ACHN (cell line): ENCODE measurements around the gene CDADC1.
A peak's percentile ranks its signal among the peaks of the same experiment; 100 is the strongest.

Experiments used
- DNase-seq: peaks from one replicate; pipeline ENCODE4 v3.0.0-alpha.2; 2015
- in situ Hi-C: cut with HindIII; loops from 2 replicates; pipeline ENCODE4 v1.10.0; 2017; ENCODE audit warnings: low sequenced_read_pairs, low pct_ligation_motif_present, low pct_unique_long_range_greater_than_20kb

CDADC1 gene

GRCh38 chr13:49226613-49227012 is 21.1 kb upstream of the CDADC1 start:
- DNase-seq, result no peak
- in situ Hi-C loops, result no loop called here

- no peak for DNase-seq
- in situ Hi-C loops, result no loop called here
Observed at GRCh38 chr13:49234741-49235140, 13.0 kb upstream of the CDADC1 start.

DNA sequence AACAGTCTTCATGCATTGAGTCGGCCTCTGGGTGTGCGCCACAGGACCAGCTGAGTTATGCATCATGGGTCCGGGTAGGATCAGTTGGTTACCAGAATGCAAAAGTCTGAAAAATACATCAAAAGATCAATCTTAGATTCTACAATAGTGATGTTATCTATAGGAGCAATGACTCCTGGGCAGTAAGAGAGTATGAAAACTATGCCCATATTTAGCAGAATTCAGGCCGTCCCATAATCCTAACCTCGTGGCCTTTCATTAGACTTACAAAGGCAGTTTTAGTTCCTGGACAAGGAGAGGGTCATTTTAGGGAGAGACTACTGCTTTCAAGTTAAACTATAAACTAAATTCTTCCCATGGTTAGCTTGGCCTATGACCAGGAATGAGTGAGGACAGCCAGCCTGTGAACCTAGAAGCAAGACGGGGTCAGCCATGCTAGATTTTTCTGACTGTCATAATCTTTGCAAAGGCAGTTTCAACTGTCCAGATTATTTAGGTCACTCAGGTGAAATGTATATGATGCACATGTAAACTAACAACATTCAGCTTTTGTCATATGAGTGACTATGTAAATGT is 11.8 kb upstream of the CDADC1 start:
- no peak for DNase-seq
- in situ Hi-C loops, result no loop called here

DNA sequence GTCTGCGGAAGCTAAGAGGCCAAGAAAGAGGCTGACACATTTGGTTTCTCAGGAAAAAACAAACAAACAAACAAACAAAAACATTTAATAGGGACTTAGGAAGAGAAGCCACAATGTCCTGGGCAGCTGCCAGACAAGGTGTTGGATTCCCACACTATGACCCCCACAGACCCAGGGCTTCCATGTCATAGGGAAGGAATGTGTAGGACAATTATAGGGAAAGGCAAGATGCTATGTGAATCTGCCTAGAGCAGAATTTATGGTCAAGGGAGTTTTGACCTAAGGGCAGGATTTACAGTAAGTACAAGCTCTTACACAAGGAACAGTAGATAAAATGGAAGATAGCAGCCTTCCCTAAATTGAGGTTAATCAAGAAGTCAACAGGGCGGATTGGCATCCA is 9.1 kb upstream of the CDADC1 start:
- in situ Hi-C loops, result no loop called here
- no peak for DNase-seq

DNA sequence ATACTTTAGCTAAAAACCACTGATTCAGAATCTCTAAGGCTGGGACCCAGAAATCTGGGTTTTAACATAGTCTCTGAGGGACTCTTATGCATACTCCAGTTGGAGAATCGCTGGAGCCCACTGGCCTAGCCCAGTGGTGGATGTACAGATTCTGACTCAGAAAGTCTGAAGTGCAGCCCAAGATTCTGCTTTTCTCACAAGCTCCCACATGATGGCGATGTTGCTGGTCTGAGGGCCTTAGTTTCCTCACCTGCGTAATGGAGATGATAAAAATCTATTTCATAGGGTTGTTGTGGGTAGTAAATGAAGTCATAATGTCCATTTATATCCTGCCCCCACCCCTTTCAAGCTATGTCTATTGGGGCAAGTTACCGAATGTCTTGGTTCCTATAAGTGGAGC is 7.7 kb upstream of the CDADC1 start:
- in situ Hi-C loops, result no loop called here
- DNase-seq, result peak; percentile 52

DNA sequence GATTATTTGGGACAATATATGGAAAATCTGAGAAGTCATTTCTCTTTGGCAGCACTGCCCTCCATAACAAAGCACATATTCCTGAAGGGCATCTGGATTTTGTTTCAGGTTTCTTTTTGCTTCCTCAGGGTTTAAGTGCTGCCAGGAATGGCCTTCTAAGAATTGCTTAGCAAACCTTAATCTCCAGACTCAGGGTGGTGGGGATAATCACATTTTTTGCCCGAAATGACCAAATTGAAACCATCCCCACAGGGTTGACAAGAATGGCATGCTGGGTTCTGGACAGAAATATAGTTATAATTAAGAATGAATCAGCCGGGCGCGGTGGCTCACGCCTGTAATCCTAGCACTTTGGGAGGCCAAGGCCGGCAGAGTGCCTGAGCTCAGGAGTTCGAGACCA is 6.4 kb upstream of the CDADC1 start:
- DNase-seq, result no peak
- in situ Hi-C loops, result no loop called here

DNA sequence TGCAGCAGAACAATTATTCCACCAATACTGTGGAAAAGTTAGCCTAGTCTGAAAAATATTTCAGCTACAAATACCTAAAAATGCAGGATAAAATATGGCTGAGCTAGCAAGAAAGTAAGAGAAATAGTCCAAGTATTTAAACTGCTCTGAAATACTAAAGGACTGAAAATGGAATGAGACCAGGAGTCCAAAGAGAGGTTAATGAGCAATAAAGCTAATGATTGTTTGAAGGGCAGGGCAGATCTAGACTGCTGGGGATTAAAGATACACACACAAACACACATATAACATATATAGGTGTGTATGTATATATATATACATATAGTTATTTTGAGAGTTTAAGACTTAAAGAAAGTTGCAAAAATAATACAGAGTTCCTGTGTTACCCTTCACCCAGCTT is 2.6 kb upstream of the CDADC1 start:
- DNase-seq, result no peak
- in situ Hi-C loops, result no loop called here

DNA sequence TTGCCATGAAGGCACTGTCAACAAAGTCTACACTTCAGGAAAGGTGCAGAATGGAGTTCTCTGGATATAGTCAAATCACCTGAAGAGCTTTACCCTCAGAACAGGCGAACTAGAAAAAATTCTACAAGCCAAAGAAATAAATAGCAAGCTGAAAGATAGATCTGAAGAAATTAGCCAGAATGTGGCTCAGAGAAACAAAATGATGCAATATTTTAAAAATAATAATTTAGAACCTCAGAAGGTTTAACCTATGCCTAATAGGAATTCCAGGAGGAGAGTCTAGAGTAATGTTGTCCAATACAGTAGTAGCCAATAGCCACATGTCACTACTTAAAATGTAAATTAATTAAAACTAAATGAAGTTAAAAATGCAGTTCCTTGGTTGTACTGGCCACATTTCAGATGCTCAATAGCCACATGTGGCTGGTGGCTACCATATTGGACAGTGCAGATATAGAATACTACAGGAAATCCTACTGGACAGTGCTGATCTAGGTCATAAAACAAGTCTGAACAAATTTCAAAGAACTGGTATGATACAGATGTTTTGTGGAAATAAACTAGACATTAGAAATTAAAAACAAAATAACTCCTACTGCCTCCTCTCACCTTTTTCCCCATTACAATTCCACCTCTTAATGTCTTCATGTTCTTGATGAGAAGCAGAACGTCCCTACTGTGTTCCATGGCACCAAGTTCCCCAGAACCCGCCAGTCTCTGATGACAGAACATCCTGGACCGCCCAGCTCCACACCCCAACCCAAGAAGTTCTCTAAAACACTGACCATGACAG is 679 bp upstream of the CDADC1 start:
- no peak for DNase-seq

DNA sequence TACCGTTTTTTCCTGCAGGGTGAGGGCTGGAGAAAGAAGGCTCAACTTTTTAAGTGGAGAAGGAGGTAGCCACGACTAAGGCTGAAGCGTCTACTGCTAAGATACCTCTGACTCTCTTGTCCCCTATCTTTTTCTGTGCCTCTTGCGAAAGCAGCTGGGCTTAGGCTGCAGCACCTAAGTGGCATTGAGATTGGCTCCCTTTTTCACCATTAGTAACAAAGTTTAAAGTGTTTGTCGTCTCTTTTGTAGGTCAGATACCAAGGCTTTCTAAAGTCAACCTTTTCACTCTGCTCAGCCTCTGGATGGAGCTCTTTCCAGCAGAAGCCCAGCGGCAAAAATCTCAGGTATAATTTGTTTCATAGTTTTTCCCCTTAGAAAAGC is 887 bp downstream of the CDADC1 start:
- DNase-seq, result peak; percentile 5
- in situ Hi-C loops, result no loop called here

More for the DNA sequence above, 679 bp upstream of the CDADC1 start:
- in situ Hi-C loops, result no loop called here

GRCh38 chr13:49251326-49251725 is 3.6 kb downstream of the CDADC1 start:
- in situ Hi-C loops, result no loop called here
- no peak for DNase-seq

DNA sequence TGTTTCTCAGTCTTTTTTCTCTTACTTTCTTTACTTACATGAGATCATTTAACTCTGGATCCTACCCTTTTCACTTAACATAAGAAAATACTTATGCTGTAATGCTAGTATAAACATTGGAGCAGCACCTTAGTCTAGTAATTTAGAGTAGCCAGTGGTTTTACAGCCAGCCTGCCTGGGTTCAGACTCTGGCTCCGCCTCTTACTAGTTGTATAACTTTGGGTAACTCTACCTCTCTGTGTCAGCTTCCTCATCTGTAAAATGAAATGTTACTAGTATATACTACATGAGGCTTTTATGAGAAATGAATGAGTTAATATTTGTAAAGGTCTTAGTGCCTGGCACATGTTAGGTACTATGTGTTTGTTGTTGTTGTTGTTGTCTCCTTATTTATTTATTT is 5.6 kb downstream of the CDADC1 start:
- DNase-seq, result no peak
- in situ Hi-C loops, result no loop called here

DNA sequence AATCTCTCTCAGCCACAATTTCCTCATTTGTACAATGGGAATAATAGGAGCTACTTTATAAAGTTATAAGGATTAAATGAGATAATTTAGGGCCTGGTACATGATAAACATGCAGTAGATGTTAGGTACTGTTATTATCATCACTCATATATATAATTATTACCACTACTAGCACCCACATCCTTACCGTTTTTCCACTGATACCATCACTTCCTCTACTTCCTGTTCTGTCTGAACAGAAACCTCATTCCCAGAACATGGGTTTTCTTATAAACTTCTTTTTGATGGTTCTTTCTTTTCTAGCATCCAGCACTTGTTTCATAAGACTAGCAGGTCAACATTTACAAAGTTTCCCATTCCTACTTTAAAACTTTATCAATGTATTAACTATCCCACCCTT is 6.3 kb downstream of the CDADC1 start:
- no peak for DNase-seq
- in situ Hi-C loops, result no loop called here

- DNase-seq, result no peak
- in situ Hi-C loops, result no loop called here
Observed at GRCh38 chr13:49256841-49257240, 9.1 kb downstream of the CDADC1 start.

DNA sequence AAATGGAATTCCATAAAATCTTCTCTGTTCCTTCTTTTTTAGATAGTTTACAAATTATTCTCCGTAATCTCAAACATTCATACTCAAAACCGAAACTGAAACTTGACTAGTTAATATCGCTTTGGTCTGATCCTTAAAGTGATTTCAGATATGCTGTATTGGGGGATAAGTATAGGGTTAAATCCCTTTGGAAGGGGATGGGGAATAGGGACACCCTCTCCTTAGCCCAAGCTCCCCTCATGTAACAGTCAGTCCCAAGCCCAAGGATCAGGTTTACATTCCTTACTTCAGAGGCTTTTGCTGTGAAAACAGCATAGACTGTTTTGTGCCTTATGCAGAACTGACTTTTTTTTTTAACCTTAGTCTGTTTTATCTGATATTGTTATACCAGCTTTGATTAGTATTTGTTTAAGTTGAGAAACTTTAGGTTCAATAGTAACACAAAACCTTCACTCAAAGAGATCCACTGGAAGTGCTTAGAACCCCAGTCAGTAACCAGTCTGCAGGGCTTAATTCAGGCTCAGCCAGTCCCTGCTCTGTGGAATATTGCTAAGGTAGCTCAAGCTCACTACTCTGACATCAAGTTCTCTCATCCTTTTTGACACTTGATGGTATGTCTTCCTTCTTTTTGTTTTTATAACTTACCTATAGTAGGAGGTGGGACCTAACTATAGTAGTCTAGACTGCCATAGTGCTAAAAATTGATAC is 10.5 kb downstream of the CDADC1 start:
- no peak for DNase-seq
- in situ Hi-C loops, result no loop called here

GRCh38 chr13:49259586-49259985 is 11.9 kb downstream of the CDADC1 start:
- in situ Hi-C loops, result no loop called here
- no peak for DNase-seq

GRCh38 chr13:49262634-49263033 is 14.9 kb downstream of the CDADC1 start:
- DNase-seq, result no peak
- in situ Hi-C loops, result no loop called here

GRCh38 chr13:49265822-49266221 is 18.1 kb downstream of the CDADC1 start:
- in situ Hi-C loops, result no loop called here
- DNase-seq, result no peak

GRCh38 chr13:49271264-49271663 is 23.5 kb downstream of the CDADC1 start:
- in situ Hi-C loops, result no loop called here
- DNase-seq, result no peak

DNA sequence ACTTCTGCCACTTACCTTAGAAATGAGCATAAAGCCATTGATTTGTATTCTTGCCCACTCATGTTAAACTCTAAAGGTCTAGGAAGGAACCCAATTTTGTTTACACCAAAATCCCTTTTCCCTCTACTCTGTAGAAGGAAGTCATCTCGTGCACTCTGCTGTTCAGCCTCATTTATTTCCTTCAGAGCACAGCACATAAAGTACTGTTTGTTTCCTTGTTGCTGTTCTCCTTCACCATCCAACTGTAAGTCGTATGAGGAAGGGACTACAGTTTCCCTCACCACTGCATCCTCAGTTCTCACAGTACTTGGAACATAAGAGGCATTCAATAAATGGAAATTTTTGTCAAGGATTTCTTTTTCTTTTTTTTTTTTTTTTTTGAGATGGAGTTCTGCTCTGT is 24.6 kb downstream of the CDADC1 start:
- no peak for DNase-seq
- in situ Hi-C loops, result no loop called here

DNA sequence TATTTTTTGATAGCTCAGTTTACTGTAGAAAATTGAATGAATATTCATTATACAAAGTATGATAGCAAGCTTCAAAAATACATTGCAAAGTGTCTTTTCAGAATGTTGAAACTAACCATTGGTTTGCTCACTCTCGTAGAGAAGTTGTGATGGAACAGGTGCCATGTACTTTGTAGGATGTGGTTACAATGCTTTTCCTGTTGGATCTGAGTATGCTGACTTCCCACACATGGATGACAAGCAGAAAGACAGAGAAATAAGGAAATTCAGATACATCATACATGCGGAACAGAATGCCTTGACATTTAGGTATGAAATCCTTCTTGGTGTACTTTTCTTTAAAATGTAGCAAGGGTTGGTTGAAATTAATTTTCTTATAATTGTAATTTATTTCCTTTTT is 30.5 kb downstream of the CDADC1 start:
- in situ Hi-C loops, result loop anchor here (25.0 kb wide), 1 partner anchor 159 kb away; the partner anchor contains the start of genes CAB39L and SETDB2
- DNase-seq, result no peak
